SK-N-SH treated with all-trans-retinoic acid at 6 μM for 48 hours (cell line): ENCODE results near the gene NAPB.

Experiments used
- ARNTL ChIP-seq: fragments of 450-650 bp; formaldehyde crosslinking; IDR thresholded peaks from 2 replicates; pipeline ENCODE4 v1.5.0; 2020; ENCODE audit warnings: low read depth, mild to moderate bottlenecking, moderate library complexity, borderline replicate concordance
- BACH2 ChIP-seq: fragments of 250-450 bp; sonication (Bioruptor Pico); IDR thresholded peaks from 2 replicates; pipeline ENCODE4 v1.9.0; 2021; ENCODE audit warnings: mild to moderate bottlenecking, borderline replicate concordance
- ISL1 ChIP-seq: fragments of 250-450 bp; sonication (Bioruptor Pico); IDR thresholded peaks from 2 replicates; pipeline ENCODE4 v2.1.2; 2022; ENCODE audit warnings: mild to moderate bottlenecking, moderate library complexity
- OSR1 ChIP-seq: fragments of 250-450 bp; sonication (Bioruptor Pico); IDR thresholded peaks from 2 replicates; pipeline ENCODE4 v1.8.0; 2022; ENCODE audit warnings: moderate library complexity, mild to moderate bottlenecking, inconsistent platforms
- PPARA ChIP-seq: fragments of 250-450 bp; sonication (Bioruptor Pico); IDR thresholded peaks from 2 replicates; pipeline ENCODE4 v1.5.0; 2020; ENCODE audit warnings: mild to moderate bottlenecking, borderline replicate concordance
- RARB ChIP-seq: fragments of 250-450 bp; sonication (Bioruptor Pico); IDR thresholded peaks from 2 replicates; pipeline ENCODE4 v1.8.0; 2021; ENCODE audit warnings: mild to moderate bottlenecking, moderate library complexity
- TCF4 ChIP-seq: fragments of 250-450 bp; sonication (Bioruptor Pico); IDR thresholded peaks from 2 replicates; pipeline ENCODE4 v1.8.0; 2021; ENCODE audit warnings: mild to moderate bottlenecking, moderate library complexity, borderline replicate concordance
- TSHZ2 ChIP-seq: fragments of 250-450 bp; sonication (Bioruptor Pico); IDR thresholded peaks from 2 replicates; pipeline ENCODE4 v1.5.0; 2020; ENCODE audit warnings: mild to moderate bottlenecking, moderate library complexity
- ZC3H10 ChIP-seq: fragments of 250-450 bp; sonication (Bioruptor Pico); IDR thresholded peaks from 2 replicates; pipeline ENCODE4 v1.5.1; 2021; ENCODE audit warnings: mild to moderate bottlenecking, moderate library complexity
- ZFP3 ChIP-seq: fragments of 250-450 bp; sonication (Bioruptor Pico); IDR thresholded peaks from 2 replicates; pipeline ENCODE4 v1.5.0; 2020; ENCODE audit warnings: mild to moderate bottlenecking, moderate library complexity
- ZFP30 ChIP-seq: fragments of 450-650 bp; formaldehyde crosslinking; IDR thresholded peaks from 2 replicates; pipeline ENCODE4 v1.5.0; 2022; ENCODE audit warnings: mild to moderate bottlenecking, moderate library complexity
- ZNF8 ChIP-seq: fragments of 450-650 bp; formaldehyde crosslinking; IDR thresholded peaks from 2 replicates; pipeline ENCODE4 v1.5.0; 2020; ENCODE audit warnings: mild to moderate bottlenecking, moderate library complexity
- TF ChIP-seq, protein P1 (sequence below): fragments of 250-450 bp; sonication (Bioruptor Pico); IDR thresholded peaks from 2 replicates; pipeline ENCODE4 v1.5.1; 2020; ENCODE audit warnings: low read depth, mild to moderate bottlenecking, moderate library complexity
- TF ChIP-seq, protein P2 (sequence below): fragments of 250-450 bp; sonication (Bioruptor Pico); IDR thresholded peaks from 2 replicates; pipeline ENCODE4 v1.5.1; 2021; ENCODE audit warnings: mild to moderate bottlenecking, moderate library complexity

- TF ChIP-seq, protein P1, sequence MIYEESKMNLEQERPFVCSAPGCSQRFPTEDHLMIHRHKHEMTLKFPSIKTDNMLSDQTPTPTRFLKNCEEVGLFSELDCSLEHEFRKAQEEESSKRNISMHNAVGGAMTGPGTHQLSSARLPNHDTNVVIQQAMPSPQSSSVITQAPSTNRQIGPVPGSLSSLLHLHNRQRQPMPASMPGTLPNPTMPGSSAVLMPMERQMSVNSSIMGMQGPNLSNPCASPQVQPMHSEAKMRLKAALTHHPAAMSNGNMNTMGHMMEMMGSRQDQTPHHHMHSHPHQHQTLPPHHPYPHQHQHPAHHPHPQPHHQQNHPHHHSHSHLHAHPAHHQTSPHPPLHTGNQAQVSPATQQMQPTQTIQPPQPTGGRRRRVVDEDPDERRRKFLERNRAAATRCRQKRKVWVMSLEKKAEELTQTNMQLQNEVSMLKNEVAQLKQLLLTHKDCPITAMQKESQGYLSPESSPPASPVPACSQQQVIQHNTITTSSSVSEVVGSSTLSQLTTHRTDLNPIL: no peak
- TF ChIP-seq PPARA: no peak
- TF ChIP-seq RARB: no peak
- no peak for TF ChIP-seq ARNTL (CRISPR knock-in tag)
- TF ChIP-seq BACH2 (CRISPR knock-in tag): no peak
- TF ChIP-seq ZC3H10: no peak
- no peak for TF ChIP-seq ISL1 (CRISPR knock-in tag)
- TF ChIP-seq TCF4 (CRISPR knock-in tag): no peak
- no peak for TF ChIP-seq ZFP30 (CRISPR knock-in tag)
- no peak for TF ChIP-seq ZFP3 (CRISPR knock-in tag)
- TF ChIP-seq OSR1 (CRISPR knock-in tag): no peak
- TF ChIP-seq TSHZ2 (CRISPR knock-in tag): no peak
- TF ChIP-seq ZNF8 (CRISPR knock-in tag): no peak
- TF ChIP-seq, protein P2, sequence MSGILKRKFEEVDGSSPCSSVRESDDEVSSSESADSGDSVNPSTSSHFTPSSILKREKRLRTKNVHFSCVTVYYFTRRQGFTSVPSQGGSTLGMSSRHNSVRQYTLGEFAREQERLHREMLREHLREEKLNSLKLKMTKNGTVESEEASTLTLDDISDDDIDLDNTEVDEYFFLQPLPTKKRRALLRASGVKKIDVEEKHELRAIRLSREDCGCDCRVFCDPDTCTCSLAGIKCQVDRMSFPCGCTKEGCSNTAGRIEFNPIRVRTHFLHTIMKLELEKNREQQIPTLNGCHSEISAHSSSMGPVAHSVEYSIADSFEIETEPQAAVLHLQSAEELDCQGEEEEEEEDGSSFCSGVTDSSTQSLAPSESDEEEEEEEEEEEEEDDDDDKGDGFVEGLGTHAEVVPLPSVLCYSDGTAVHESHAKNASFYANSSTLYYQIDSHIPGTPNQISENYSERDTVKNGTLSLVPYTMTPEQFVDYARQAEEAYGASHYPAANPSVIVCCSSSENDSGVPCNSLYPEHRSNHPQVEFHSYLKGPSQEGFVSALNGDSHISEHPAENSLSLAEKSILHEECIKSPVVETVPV (CRISPR knock-in tag): no peak
Measured at GRCh38 chr20:23340524-23340923, 80.8 kb downstream of the NAPB start.
